Measurements from ENCODE around the gene CHRNB1.

DNA sequence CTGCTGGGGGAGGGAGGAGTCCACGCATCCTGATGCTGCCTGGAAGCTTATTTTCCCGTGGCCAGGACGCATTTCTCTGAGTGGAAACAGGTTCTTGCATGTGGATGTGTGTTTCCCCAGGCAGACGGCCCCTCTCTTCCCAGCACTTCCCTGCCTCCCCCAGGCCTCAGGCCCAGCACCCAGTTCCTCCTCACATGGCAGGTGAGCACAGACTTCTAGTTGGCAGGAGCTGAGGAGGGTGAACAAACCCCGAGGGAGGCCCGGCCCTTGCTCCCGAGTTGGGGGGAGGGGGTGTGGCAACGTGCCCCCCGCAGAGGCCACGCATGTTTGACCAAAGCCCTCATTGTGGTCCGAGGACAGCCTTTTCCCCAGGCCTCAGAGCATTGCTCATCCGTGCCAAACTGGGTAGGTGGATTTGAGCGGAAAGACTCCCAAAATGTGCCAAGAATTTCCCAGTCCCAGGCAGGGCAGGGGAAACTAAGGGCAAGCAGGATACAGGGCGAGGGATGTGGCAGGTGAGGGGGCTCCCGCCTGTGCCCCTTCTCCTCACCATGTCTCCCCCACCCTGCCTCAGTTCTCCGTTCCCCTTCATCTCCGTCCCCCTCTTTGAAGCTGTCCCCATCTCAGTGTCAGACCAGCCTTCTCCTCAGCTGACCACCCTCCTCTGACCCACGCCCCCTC is 26.2 kb upstream of the CHRNB1 start:
- TF ChIP-seq, protein P1, sequence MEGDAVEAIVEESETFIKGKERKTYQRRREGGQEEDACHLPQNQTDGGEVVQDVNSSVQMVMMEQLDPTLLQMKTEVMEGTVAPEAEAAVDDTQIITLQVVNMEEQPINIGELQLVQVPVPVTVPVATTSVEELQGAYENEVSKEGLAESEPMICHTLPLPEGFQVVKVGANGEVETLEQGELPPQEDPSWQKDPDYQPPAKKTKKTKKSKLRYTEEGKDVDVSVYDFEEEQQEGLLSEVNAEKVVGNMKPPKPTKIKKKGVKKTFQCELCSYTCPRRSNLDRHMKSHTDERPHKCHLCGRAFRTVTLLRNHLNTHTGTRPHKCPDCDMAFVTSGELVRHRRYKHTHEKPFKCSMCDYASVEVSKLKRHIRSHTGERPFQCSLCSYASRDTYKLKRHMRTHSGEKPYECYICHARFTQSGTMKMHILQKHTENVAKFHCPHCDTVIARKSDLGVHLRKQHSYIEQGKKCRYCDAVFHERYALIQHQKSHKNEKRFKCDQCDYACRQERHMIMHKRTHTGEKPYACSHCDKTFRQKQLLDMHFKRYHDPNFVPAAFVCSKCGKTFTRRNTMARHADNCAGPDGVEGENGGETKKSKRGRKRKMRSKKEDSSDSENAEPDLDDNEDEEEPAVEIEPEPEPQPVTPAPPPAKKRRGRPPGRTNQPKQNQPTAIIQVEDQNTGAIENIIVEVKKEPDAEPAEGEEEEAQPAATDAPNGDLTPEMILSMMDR (IDR thresholded peaks at IDR 0.05; ENCODE audit: borderline replicate concordance, extremely low read depth, low read length, poor library complexity, severe bottlenecking) = no peak
- TF ChIP-seq EZH2 (IDR thresholded peaks at IDR 0.05; ENCODE audit: borderline replicate concordance, low read depth, low read length, severe bottlenecking) = no peak
